ENCODE measurements around the gene TPI1. TPM values are rescaled to one million over a fixed set of nuclear protein-coding genes. Genes with fewer than 3 reads are reported as not detected.

The TPI1 gene
- total and polyA plus RNA-seq, 9 donors: 136 to 594 (median 295) TPM

DNA sequence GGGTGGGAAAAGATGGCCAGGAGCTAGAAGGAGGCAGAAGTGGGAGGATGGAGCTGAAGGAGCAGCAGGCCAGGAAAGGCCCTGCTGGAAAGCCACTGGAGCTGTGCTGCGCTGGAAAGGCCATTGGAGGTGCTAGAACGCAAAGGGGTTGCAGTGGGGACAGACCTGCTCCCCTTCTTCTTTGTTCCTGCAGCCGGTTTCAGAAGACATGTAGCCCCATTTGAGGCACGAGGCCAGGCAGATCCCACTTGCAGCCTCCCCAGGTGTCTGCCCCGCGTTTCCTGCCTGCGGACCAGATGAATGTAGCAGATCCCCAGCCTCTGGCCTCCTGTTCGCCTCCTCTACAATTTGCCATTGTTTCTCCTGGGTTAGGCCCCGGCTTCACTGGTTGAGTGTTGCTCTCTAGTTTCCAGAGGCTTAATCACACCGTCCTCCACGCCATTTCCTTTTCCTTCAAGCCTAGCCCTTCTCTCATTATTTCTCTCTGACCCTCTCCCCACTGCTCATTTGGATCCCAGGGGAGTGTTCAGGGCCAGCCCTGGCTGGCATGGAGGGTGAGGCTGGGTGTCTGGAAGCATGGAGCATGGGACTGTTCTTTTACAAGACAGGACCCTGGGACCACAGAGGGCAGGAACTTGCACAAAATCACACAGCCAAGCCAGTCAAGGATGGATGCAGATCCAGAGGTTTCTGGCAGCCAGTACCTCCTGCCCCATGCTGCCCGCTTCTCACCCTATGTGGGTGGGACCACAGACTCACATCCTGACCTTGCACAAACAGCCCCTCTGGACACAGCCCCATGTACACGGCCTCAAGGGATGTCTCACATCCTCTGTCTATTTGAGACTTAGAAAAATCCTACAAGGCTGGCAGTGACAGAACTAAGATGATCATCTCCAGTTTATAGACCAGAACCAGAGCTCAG, 48.0 kb upstream of the TPI1 start:
- 88 to 90% (median 90%) methylated on average over 13 of the region's 13 CpGs for WGBS, 3 donors
- Histone ChIP-seq H3K36me3 (no peaks in the 10 kb centered on the region), H3K4me3 (no peak overlapping the region), H3K9me3 (no peaks in the 10 kb centered on the region), H3K27me3 (no peaks in the 10 kb centered on the region), H3K4me1 (ENCODE audit: insufficient read depth) (peaks cover 6% of the 10 kb centered on the region), H3K27ac (no peak overlapping the region)
- intact Hi-C loops (cut with DNase I): loop anchor here in 2 of 4 donors (5.0 kb wide), 2 partner anchors 37 to 82 kb away; no protein-coding TSS in a partner anchor
- no peak for DNase-seq
- TF ChIP-seq POLR2A (IDR thresholded peaks at IDR 0.05) (no peak), EP300 (IDR thresholded peaks at IDR 0.05) (no peak), CTCF (IDR thresholded peaks at IDR 0.05) (no peak)

- Histone ChIP-seq H3K9me3 (no peaks in the 10 kb centered on the region), H3K36me3 (no peaks in the 10 kb centered on the region), H3K4me1 (ENCODE audit: insufficient read depth) (peaks cover 6% of the 10 kb centered on the region), H3K27ac (no peak overlapping the region), H3K4me3 (no peak overlapping the region), H3K27me3 (no peaks in the 10 kb centered on the region)
- 68 to 81% (median 70%) methylated on average over 5 of the region's 5 CpGs for WGBS, 3 donors
- intact Hi-C loops (cut with DNase I): loop anchor here in 2 of 4 donors (5.0 kb wide), 2 partner anchors 38 to 83 kb away; no protein-coding TSS in a partner anchor
- TF ChIP-seq EP300 (IDR thresholded peaks at IDR 0.05): no peak
- no peak for TF ChIP-seq POLR2A (IDR thresholded peaks at IDR 0.05)
- TF ChIP-seq CTCF (IDR thresholded peaks at IDR 0.05): no peak
- DNase-seq: no peak
Measured at GRCh38 chr12:6820166-6820565, 47.2 kb upstream of the TPI1 start.

GRCh38 chr12:6821591-6822425, 45.5 kb upstream of the TPI1 start, which contains the start of gene GPR162:
GPR162 (plus strand) TSS chr12:6821821; CDS start chr12:6823899, 2,078 bp downstream.
- DNase-seq: peak; percentile 54 to 73 (median 70)
- Histone ChIP-seq H3K27me3 (no peaks in the 10 kb centered on the region), H3K27ac (no peak within 1 kb of the TSS), H3K36me3 (no peaks in the 10 kb centered on the region), H3K4me3 (peak within 1 kb of the TSS; percentile 19), H3K9me3 (no peaks in the 10 kb centered on the region), H3K4me1 (ENCODE audit: insufficient read depth) (peaks cover 10% of the 10 kb centered on the region)
- intact Hi-C loops (cut with DNase I): loop anchor here in 2 of 4 donors (5.0 kb wide), 2 partner anchors 40 to 85 kb away; no protein-coding TSS in a partner anchor
- 1% methylated on average over 19 to 28 of the region's 28 CpGs for WGBS, 3 donors
- TF ChIP-seq CTCF (IDR thresholded peaks at IDR 0.05) (no peak), EP300 (IDR thresholded peaks at IDR 0.05) (no peak), POLR2A (IDR thresholded peaks at IDR 0.05) (no peak)
